Right renal pelvis (tissue), 4 donors: Measurements from ENCODE around the gene KCNG2. TPM values are rescaled to one million over a fixed set of nuclear protein-coding genes. Genes with fewer than 3 reads are reported as not detected.

Experiments used
- DNase-seq, 4 donors: peaks; one replicate each; pipeline ENCODE4 v3.0.0-alpha.2; 2013; ENCODE audit warnings: low read depth in 4 of 4, low spot score in 3 of 4, missing footprints in 1 of 4
- polyA plus RNA-seq, 4 donors: library from polyadenylated mRNA; unstranded; fragments of 120-200 nt; gene quantifications; one replicate each; pipeline ENCODE4 v1.2.1, GENCODE V29; 2013; ENCODE audit not compliant: insufficient read length in 4 of 4

KCNG2 gene
- polyA plus RNA-seq, 4 donors = 0.13 to 0.52 (median 0.15) TPM

DNA sequence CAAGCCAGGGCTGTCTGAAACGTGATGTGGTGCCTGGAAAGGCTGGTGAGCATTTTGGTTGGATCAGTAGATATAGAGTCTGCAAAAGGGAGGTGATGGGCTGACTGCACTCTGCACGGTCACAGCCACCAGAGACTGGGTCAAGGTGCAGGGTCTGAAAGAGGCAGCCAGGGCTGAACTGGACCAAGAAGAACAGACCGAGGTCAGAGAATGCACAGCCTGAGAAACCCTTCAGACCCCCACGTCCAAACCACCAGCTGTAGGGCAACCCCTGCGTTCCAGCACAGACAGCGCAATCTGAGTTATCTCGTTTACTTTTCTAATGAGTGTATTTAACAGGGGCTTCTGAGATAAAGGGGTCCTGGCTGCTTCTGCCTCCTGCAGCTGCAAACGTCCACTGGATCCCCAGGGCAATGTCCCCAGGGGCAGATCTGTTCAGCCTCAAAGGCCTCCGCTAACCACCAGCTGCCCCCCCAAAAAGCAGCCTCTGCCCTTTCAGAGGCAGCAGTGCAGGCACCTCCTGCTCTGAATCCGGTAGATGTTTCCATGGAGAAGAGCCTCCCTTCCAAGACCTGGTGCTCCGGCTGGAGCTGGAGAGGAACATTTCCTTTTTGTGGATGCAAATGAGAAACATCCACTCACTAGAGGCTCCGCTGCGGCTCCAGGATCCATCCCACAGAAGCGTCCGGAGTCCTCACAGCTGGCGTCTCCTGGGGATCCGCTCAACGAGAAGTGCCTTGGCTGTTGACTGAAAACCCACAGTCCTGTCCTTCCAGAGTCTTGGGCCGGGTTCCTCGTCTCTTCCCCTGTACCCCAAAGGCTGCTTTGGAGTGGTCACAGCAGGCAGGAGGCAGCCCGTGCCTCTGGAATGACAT is 970 bp upstream of the KCNG2 start:
- no peak for DNase-seq

DNA sequence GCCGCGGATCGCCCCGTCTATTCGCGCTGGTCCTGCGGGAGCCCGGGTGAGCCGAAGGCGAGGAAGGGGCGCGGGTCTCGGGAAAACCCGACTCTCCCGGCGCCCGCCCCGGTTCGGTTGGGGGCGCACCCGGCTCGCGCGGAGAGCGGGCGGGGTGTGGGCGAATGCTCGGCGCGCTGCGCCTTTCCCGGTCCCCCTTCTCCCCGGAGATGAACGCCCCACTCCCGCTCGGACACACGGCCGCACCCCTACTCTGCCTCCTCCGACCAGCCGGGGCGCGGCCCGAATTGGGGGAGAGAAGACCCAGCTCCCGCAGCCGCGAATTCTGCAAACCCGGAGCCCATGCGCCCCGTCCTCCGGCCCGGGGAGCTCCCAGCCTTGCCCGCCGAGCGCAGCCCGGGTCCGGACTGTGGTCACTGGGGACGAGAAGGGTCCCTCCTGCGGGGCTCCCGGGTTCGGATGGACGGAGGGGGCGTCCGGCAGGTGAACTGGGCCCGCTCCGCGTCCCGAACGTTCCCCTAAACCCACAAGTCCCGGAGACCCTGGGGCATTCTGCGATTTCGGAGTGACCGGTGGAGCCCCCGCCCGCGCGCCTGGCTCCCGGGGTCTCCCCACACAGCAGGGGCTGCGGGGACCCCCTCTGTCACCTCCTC is 734 bp downstream of the KCNG2 start:
- DNase-seq = no peak

DNA sequence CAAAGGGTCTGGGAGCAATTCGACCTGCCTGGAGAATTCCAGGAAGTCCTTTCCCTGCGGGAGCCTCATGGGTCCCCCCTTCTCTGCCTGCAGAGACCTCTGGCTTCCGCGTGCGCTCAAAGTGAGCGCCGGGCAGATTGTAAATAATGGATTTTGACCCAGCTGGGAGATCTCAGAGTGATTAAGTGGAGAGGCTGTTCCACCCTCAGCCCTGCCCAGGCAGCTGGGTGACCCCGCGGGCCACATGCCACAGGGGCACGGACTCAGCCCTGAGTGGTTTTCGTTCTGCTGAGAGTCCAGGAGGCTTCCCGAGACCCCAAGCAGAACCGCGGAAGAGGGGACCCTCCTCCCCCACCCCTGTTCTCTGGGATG is 1.2 kb downstream of the KCNG2 start:
- DNase-seq = no peak

DNA sequence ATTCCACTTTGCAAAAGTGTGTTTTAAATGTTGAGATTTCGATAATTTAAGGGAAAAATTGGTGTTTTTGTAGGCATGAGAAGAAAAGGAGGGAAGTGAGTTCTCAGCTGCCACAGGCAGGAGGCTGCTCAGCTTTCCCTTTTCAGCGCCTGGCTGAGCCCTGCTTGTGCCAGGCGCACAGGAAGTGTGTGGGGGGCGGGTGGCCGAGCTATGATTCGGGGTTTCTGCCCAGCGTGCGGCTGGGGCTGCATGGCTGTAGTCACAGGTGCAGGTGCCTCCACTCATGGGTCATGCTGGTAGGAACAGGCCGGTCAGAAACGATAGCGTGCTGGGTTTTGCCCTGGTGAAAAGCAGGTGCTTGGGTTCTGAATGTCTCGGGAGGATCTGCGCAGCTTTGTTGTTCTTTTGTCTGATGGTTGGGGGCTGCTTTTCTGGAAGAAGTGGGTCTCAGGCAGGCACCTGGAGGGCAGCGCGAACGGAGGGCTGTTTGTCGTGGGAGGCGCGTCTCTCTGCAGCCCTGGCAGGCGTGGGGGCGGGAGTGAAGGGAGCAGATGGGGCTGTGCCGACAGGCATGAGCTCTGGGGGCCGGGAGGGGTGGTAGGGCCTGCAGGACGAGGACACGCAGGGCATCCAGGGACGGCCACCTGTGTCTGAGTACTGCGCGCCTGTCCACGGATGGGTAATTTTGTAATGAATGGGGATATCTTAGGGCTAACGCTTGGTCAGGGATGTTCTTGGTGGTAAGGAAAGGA is 2.1 kb downstream of the KCNG2 start:
- DNase-seq = no peak

DNA sequence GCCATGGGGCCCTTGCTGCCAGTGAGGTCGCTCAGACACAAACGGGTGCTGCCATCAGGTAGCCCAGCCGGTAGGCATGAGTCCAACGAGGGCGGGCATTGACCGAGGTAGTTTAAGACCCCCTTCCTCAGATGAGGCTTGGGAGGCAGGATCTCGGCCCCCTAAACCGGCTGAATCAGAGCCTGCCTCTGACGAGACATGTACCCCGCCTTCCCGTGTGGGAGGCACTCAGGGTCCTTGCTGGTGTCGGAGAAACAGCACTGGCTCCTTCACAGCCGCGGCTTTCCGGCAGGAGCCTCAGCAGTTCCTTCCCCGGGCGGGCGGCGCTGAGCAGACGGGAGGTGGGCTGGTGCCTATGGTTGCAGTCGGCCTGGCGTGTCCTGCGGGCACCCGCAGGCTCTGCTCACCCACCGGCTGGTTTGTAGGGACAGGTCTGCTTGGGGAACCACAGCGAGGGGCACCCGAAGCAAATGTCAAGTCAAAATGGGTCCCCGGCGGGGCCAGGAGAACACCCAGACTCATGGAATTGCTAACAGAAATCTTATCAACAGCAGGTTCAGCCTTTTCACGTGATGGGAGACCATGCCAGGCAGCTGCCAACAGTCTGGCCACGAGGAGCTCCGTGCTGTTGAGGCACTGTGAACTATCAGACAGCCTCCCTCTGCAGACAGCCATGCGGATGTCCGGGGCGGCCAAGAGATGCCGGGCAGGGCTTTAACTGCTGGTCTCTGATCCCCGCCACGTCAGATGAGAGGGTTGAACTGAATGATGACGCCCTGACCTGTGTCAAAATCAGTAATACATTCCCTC is 2.8 kb downstream of the KCNG2 start:
- DNase-seq = no peak

DNA sequence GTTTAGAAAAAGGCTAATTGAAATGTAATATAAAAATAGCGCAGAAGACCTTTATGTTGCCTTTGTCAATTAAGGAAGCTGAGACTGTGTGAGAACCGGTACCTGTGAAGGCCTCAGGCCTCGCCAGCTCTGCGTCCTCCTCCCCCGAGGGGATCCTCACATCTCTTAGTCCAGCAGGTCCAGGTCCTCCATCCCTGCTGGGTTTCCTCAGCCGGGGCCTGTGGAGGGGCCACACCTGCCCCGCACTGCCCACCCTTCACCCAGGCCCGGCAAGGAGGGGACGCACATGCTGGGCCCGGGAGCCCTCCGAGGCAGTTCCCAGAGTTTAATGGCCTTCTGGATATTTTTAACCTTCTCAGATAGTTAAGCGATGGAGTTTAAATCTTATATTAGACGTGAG is 3.5 kb downstream of the KCNG2 start:
- DNase-seq = no peak

DNA sequence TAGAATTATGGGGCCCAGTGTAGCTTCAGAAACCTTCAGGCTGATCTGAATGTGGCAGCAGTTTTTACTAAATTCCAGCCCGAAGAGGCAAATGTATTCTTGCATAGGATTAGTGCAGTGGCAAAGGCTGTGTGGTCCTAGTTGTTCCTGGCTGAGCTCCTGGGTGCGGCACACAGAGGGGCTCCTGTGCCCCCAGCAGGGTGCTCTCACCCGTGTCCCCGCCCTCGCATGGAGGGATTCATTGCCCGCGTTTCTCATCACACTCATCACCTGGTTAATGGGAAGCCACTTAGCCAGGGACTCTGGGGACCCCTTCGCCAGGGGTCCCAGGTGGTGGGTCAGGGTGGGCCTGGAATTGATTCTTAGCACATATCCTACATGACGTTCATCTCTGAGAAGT is 3.9 kb downstream of the KCNG2 start:
- DNase-seq = no peak

DNA sequence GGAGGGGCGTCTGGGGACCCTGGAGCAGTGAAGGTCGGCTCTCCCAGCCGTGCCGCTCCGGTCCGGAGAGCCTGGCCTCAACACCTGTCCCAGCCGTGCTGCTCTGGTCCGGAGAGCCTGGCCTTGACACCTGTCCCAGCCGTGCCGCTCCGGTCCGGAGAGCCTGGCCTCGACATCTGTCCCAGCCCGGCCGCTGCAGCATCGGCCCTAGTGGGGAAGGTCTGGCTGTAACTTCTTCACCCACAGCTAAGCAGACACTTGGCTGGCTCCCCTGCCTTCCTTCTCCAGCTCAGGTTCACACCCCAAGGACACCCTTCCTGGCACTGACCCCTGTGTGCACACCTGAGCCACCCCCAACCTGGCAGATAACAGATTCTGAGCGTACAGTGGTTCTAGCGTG is 4.6 kb downstream of the KCNG2 start:
- DNase-seq = no peak

DNA sequence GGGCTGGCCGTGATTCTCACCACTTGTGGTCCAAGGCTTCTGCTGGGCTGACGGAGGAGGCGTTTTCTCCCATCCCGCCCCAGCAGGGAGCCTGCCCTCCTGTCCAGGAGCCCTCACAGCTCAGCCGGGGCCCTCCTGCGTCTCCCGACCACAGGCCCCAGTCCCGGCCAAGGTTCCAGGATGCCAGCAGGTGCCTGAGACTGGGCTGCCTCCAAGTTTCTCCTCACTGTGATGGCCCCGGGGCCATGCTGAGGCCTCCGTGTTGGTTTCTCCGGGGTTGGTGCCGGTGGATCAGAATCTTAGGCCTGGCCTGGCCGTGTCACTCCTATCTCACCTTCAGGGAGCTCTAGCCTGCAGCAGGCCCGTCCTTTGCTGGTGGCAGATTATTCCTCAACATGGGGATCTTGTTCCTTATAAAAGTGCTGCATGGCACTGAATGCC is 5.9 kb downstream of the KCNG2 start:
- DNase-seq = no peak

DNA sequence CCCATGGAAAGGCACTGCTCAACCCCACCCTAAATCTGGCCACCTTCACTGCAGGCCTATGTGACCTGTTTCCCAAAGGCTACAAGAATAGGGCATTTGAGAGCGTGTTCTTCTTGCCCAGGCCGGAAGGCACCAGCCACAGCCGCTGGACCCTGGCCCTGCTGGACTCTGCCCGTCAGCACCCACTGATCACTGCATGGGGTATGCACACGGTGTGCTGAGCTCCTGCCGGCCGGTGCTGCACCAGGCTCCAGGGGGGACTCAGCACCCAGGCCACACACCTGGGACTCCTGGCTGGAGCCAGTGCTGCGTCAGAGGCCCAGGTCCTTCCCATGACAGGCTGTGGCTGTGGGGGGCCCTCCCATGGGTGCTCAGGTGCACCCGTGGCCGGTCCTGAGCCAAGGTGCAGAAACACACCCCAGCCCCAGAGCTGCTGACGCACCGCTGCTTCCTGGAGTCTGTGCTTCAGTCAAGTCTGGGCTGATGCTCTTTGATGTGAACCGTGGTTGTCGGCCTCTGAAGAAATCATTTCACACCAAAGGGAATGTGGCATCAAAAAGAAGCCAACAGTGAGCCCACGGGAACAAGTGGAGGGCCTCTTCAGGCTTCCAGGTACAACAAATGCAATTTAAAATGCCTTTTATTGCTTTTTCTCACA is 6.5 kb downstream of the KCNG2 start:
- DNase-seq = no peak

DNA sequence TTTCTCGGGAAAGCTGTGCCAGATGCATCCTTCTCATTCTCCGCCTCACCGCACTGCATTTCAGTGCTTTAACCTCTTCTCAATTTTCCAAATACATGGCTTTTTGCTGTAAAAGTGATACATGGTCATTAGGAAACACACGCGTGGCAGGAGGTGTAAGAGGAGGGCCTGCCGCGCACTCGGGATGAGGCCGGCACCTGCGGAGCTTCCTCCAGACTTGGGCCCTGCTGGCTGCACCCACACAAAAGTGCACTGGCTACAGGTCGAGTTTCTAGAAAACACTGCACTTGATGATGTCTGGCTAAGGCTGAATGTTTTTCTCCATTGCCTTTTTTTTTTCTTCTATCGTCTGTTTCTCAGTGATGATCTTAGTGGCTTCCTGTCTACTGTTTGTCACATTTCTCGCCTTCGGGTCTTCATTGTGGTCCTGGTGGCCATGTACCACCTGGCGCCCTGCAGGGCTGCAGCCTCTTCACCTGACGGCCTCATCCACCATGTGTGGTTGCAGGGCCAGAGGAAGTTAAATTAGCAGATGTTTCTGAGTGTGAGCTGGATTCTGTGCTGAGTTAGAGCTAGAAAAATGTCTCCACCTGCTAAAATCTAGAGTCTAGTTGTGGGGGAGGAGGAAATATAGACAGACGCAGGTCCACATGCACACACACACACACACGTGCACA is 7.6 kb downstream of the KCNG2 start:
- DNase-seq = no peak

DNA sequence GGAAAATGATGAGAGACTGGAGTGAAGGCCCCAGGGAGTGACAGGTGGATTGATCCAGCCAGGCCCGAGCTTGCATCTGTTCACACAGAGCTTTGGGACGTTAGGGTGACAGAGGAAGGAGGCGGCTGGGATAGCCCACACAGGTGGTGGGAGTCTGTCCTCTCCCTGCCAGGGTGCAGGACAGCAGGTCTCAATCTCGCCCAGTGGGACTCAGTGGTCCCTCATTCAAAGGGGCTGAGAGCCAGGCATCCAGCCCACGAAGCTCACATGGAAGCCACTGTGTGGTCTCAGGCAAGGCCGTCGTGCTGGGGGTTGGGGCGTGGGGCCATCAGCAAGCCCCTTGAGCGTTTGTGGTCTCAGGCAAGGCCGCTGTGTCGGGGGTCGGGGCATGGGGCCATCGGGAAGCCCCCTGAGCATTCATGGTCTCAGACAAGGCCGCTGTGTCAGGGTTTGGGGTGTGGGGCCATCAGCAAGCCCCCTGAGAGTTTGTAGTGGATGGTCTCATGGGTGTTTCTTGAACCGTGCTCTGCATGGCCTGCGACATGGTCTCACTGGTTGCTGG is 8.3 kb downstream of the KCNG2 start:
- DNase-seq = no peak

DNA sequence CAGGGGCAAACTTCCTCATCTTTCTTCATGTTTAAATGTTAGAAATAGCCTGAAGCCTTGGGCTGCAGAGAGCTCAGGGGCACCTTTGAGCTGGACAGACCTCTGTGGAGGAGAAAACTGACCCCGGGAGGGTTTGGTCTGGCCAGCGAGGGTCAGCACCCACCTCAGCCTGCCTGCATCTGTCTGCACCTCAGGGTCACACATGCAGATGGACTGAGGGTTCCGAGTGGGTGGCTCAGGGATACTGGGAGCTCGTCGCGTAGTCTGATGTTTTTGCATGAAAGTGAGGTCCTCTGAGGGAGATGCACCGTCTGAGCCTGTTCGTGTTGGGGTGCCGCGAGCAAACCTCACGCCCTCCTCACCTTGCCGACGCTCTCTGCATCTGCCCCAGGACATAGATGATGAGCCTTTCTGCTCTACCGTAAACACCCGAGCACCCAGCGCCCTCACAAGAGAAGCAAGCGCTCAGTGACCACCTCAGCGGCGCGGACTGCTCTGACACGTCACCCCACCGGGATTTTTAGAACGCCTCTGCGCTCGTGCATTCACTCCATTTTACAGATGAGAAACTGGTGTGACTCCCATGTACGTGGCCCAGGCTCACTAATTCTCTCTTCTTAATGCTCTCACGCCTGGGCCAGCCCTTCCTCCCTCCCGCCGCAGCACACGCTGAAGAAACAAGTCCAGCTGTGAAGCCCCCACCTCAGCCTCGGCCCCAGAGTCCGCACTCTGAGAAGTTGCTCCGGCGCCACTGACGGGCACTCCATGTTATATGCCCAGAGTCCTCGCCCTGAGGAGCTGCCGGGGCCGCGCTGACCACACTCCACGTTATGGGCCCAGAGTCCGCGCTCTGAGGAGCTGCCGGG is 9.5 kb downstream of the KCNG2 start:
- no peak for DNase-seq

DNA sequence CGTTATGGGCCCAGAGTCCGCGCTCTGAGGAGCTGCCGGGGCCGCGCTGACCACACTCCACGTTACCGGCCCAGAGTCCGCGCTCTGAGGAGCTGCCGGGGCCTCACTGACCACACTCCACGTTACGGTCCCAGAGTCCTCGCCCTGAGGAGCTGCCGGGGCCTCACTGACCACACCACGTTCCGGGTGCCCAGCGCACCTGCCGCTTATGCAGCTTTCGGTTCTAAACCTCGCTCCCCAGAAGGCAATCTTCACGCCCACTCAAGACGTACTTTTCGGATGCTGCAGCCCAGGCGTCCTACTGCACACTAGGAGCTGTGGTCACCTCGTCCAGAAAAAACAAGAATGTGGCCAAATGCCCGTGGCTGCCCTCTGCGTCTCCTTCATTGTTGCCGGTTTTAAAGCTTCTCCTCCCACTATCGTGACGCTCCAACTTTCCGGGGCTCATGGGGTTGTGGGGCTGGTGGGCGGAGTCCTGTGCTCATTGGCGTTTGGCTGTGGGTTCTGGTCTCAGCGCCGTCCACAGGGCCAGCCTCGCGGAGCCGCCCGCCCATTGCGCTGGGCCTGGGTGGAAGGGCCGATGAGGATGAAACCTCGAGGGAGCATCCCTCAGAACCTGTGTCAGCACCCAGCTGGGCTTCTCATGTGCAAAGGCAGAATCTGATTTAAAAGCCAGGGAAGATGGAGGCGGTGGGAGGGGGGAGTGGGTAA is 11.9 kb downstream of the KCNG2 start:
- no peak for DNase-seq

DNA sequence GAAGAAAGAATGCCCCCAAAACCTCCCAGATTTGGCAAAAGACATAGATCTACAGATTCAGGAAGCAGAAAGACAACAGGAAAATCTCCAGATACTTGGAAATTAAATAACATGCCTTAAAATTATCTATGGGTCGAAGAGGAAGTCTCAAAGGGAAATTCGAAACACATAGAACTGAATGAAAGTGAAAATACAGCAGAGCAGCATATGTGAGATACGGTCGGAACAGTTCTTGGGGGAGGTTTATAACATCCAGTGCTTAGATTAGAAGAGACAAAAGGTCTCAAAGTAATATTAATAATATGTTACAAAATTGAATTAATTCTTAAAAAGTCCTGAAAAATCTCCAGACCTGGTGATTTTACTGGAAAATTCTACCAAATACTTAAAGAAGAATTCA is 14.3 kb downstream of the KCNG2 start:
- DNase-seq = no peak

DNA sequence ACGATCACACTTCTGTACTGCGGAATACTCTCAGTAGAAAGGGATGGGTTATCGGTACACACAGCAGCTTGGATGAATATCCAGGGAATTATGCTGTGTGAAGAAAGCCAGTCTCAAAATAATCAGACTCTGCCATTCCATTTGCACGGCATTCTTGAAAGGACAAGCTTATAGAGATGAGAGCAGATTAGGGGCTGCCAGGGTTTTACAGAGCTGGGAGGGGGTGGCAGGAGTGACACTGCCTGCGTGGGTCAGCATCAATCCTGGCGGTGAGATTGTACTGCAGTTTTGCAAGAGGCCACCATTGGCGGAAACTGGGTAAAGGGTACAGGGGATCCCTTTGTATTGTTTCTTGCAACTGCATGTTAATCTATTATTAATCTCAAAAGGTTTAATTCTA is 16.6 kb downstream of the KCNG2 start:
- DNase-seq = no peak

DNA sequence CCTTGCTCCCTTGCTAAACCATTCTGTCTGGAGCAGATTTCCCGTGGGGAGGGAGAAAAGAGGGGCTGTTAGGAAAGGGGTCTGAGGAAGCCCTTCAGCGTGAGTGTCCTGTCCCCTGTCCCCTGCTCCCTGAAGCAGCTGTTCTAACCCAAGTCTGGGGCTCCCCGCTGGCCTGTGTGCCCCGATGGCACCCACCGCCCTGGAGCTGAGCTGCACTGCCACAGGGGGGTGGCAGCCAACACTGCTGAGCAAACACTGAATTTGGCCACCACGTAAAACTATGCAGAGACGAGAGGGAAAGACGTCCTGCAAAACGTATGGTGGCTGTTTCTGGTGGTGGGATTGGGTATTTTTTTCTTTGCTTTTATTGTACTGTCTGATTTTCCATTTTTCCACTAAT is 17.9 kb downstream of the KCNG2 start:
- DNase-seq = no peak

DNA sequence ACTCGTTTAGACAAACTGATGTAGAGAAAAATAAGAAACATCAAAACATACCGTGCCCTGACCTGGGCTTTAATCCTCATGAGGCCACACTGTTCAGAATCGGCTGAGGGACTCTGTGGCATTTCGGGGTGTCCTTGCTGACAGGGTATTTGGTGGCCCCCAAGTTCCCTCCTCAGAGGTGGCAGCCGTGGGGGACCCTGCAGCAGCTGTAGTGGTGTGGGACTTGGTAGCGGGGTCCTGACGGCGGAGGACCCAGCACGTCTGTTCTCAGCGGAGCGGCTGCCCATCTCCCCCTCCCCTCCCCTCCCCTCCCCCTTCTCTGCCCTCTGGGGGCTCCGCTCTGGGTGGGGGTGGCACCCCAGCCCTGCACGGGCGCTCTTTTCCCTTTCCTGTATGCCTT is 18.4 kb downstream of the KCNG2 start:
- DNase-seq = no peak
